K562 (cell line): Measurements from ENCODE around the gene ABCC1. TPM values are rescaled to one million over a fixed set of nuclear protein-coding genes. Genes with fewer than 3 reads are reported as not detected.

Source experiments
- CSDE1 ChIP-seq, 2 experiments: fragments of 450-650 bp; IDR thresholded peaks; 2 replicates each; pipeline ENCODE4 v1.6.1; 2016; ENCODE audit warnings: mild to moderate bottlenecking in 1 of 2
- ETV5 ChIP-seq: sonication (generic); formaldehyde crosslinking; IDR thresholded peaks from 2 replicates; pipeline ENCODE4 v1.4.0; 2020; ENCODE audit warnings: low read depth, mild to moderate bottlenecking, missing genetic modification reagents
- HMG20B ChIP-seq: fragments of 250-450 bp; sonication (Bioruptor Pico); IDR thresholded peaks from 2 replicates; pipeline ENCODE4 v1.5.0; 2021; ENCODE audit warnings: mild to moderate bottlenecking
- MTA3 ChIP-seq: fragments of 450-650 bp; formaldehyde crosslinking; IDR thresholded peaks from 2 replicates; pipeline ENCODE4 v1.6.1; 2017; ENCODE audit warnings: mild to moderate bottlenecking, borderline replicate concordance
- RAD51 ChIP-seq: fragments of 450-650 bp; IDR thresholded peaks from 2 replicates; pipeline ENCODE4 v1.7.1; 2016; ENCODE audit warnings: low read depth, mild to moderate bottlenecking, borderline replicate concordance
- REST ChIP-seq, 2 experiments: fragments of 450-650 bp; formaldehyde crosslinking in 1 of 2; IDR thresholded peaks; 2 replicates each; pipeline versions ENCODE4 v1.4.0 to v1.6.1; 2014 to 2020; ENCODE audit warnings: mild to moderate bottlenecking in 2 of 2, borderline replicate concordance in 1 of 2, low read depth in 1 of 2
- SLC30A9 ChIP-seq: fragments of 250-450 bp; sonication (Bioruptor Pico); IDR thresholded peaks from 2 replicates; pipeline ENCODE4 v1.8.0; 2022; ENCODE audit warnings: mild to moderate bottlenecking, moderate library complexity
- SRSF9 ChIP-seq: fragments of 200-400 bp; formaldehyde crosslinking; IDR thresholded peaks from 2 replicates; pipeline ENCODE4 v1.6.1; 2017; ENCODE audit warnings: low read depth, low read length, borderline replicate concordance
- ZNF212 ChIP-seq: fragments of 450-650 bp; formaldehyde crosslinking; IDR thresholded peaks from 2 replicates; pipeline ENCODE4 v1.4.0; 2020; ENCODE audit warnings: mild to moderate bottlenecking
- ZNF384 ChIP-seq: IDR thresholded peaks from 2 replicates; pipeline ENCODE4 v1.6.1; 2012; ENCODE audit warnings: low read depth, low read length, improper control_type of control experiment
- polyA plus RNA-seq, 8 experiments: library from polyadenylated mRNA; depleted of rRNA in 4 of 8; stranded (reverse) in 5 of 8; unstranded in 3 of 8; fragments of >200 nt; fragmentation: Nextera tagmentation in 2 of 8; fragmentation: Illumina TruSeq in 1 of 8; extraction: Ambion mirVana in 2 of 8; extraction: Trizol in 1 of 8; gene quantifications; 2 replicates each; pipeline versions ENCODE4 v1.2.1 to v1.2.3, GENCODE V29; 2011 to 2014; ENCODE audit warnings: inconsistent platforms in 1 of 8, missing spikeins in 1 of 8
- total RNA-seq, 7 experiments: library from RNA; depleted of rRNA in 6 of 7; stranded (reverse); fragments of >200 nt in 6 of 7; fragmentation: Illumina TruSeq in 2 of 7; extraction: Trizol in 2 of 7; gene quantifications; 2 replicates each; pipeline versions ENCODE4 v1.2.1 to v1.2.3, GENCODE V29; 2011 to 2021; ENCODE audit warnings: low replicate concordance in 1 of 7
- TF ChIP-seq, protein P1 (sequence below): fragments of 450-650 bp; IDR thresholded peaks from 2 replicates; pipeline ENCODE4 v1.6.1; 2018; ENCODE audit not compliant: partially characterized antibody
- TF ChIP-seq, protein P2 (sequence below): sonication (generic); formaldehyde crosslinking; IDR thresholded peaks from 2 replicates; pipeline ENCODE4 v1.9.0; 2022; ENCODE audit warnings: mild to moderate bottlenecking, missing genetic modification reagents
- TF ChIP-seq, protein P3 (sequence below): fragments of 450-650 bp; IDR thresholded peaks from 2 replicates; pipeline ENCODE4 v1.7.0; 2016; ENCODE audit warnings: borderline replicate concordance

Gene ABCC1
- total and polyA plus RNA-seq, 9 of the 15 experiments (the other 6 are each of a cell fraction or from before 2014, with no cell fraction given): 3.9 to 41.6 (median 10.0) TPM

DNA sequence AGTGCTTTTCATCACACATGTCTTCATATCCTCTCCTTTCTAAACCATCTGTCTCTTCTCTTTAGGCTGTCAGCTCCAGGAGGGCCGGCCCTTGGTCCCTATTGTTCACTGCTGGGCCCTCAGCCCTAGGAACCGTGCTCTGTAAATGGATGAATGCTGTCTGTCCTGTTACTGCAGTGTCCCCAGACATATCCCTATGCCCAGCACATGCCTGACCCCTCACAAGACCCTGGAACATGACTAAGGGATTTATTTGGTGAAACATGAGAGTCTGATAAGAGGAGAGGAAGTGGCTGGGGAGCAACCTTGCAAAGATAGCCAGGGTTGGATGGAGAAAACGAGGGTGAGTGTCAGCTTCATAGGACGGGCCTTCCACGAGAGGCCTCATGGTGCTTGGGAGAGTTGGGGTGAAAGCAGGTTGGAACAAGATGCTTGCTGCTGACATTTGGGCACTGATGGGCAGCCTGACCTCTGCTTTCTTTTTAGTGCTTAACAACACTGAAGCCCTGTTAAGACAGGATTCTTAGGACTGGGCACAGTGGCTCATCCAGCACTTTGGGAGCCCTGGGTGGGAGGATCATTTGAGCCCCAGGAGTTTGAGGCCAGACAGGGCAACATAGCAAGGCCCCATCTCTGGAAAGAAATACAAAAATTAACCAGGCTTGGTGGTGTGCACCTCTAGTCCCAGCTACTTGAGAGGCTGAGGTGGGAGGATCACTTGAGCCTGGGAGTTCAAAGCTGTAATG, 39.0 kb downstream of the ABCC1 start (continued):
- TF ChIP-seq REST (IDR thresholded peaks at IDR 0.05; ENCODE audit: borderline replicate concordance) (peak; percentile 21; the same call in 1 of the 2 replicates), REST (CRISPR knock-in tag; IDR thresholded peaks at IDR 0.05; ENCODE audit: low read depth) (no peak; the same call in 1 of the 2 replicates), RAD51 (peak; percentile 41; the same call in 1 of the 2 replicates), HMG20B (CRISPR knock-in tag) (no peak), CSDE1 (IDR thresholded peaks at IDR 0.05) (no peak), SLC30A9 (CRISPR knock-in tag) (no peak), SRSF9 (no peak), ZNF212 (no peak), ZNF384 (no peak), ETV5 (CRISPR knock-in tag) (no peak; the same call in 1 of the 2 replicates), MTA3 (peak; percentile 91)
- TF ChIP-seq, protein P1, sequence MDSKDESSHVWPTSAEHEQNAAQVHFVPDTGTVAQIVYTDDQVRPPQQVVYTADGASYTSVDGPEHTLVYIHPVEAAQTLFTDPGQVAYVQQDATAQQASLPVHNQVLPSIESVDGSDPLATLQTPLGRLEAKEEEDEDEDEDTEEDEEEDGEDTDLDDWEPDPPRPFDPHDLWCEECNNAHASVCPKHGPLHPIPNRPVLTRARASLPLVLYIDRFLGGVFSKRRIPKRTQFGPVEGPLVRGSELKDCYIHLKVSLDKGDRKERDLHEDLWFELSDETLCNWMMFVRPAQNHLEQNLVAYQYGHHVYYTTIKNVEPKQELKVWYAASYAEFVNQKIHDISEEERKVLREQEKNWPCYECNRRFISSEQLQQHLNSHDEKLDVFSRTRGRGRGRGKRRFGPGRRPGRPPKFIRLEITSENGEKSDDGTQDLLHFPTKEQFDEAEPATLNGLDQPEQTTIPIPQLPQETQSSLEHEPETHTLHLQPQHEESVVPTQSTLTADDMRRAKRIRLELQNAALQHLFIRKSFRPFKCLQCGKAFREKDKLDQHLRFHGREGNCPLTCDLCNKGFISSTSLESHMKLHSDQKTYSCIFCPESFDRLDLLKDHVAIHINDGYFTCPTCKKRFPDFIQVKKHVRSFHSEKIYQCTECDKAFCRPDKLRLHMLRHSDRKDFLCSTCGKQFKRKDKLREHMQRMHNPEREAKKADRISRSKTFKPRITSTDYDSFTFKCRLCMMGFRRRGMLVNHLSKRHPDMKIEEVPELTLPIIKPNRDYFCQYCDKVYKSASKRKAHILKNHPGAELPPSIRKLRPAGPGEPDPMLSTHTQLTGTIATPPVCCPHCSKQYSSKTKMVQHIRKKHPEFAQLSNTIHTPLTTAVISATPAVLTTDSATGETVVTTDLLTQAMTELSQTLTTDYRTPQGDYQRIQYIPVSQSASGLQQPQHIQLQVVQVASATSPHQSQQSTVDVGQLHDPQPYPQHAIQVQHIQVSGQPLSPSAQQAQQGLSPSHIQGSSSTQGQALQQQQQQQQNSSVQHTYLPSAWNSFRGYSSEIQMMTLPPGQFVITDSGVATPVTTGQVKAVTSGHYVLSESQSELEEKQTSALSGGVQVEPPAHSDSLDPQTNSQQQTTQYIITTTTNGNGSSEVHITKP: peak; percentile 16
- TF ChIP-seq, protein P2, sequence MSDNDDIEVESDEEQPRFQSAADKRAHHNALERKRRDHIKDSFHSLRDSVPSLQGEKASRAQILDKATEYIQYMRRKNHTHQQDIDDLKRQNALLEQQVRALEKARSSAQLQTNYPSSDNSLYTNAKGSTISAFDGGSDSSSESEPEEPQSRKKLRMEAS (CRISPR knock-in tag): peak; percentile 64; the same call in 1 of the 2 replicates
- TF ChIP-seq, protein P3, sequence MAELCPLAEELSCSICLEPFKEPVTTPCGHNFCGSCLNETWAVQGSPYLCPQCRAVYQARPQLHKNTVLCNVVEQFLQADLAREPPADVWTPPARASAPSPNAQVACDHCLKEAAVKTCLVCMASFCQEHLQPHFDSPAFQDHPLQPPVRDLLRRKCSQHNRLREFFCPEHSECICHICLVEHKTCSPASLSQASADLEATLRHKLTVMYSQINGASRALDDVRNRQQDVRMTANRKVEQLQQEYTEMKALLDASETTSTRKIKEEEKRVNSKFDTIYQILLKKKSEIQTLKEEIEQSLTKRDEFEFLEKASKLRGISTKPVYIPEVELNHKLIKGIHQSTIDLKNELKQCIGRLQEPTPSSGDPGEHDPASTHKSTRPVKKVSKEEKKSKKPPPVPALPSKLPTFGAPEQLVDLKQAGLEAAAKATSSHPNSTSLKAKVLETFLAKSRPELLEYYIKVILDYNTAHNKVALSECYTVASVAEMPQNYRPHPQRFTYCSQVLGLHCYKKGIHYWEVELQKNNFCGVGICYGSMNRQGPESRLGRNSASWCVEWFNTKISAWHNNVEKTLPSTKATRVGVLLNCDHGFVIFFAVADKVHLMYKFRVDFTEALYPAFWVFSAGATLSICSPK: no peak
